HepG2 (cell line): ENCODE results near the gene RBM8A. TPM values are rescaled to one million over a fixed set of nuclear protein-coding genes. Genes with fewer than 3 reads are reported as not detected.

Source experiments
- ATF7-NPFF ChIP-seq: sonication (generic); formaldehyde crosslinking; IDR thresholded peaks from 2 replicates; pipeline ENCODE4 v1.8.1; 2023; ENCODE audit warnings: mild to moderate bottlenecking, low read depth, missing genetic modification reagents, moderate library complexity
- CBFB ChIP-seq: sonication (generic); formaldehyde crosslinking; IDR thresholded peaks from 2 replicates; pipeline ENCODE4 v1.4.0; 2020; ENCODE audit warnings: missing genetic modification reagents
- ELF4 ChIP-seq: sonication (generic); formaldehyde crosslinking; IDR thresholded peaks from 2 replicates; pipeline ENCODE4 v1.5.0; 2020; ENCODE audit warnings: missing genetic modification reagents, mild to moderate bottlenecking, moderate library complexity, borderline replicate concordance
- FOSL2 ChIP-seq: sonication (generic); formaldehyde crosslinking; IDR thresholded peaks from 2 replicates; pipeline ENCODE4 v1.4.0; 2020; ENCODE audit warnings: missing genetic modification reagents
- FOXA1 ChIP-seq, 2 experiments: fragments of 450-650 bp in 1 of 2; sonication (generic) in 1 of 2; formaldehyde crosslinking in 1 of 2; IDR thresholded peaks; 2 replicates each; pipeline versions ENCODE4 v1.4.0 to v1.6.1; 2016 to 2020; ENCODE audit warnings: missing genetic modification reagents in 1 of 2
- GABPB1 ChIP-seq: IDR thresholded peaks from 2 replicates; pipeline ENCODE4 v1.6.1; 2016; ENCODE audit warnings: mild to moderate bottlenecking, missing genetic modification reagents, moderate library complexity, missing compliant biosample characterization
- GATAD2A ChIP-seq: IDR thresholded peaks from 2 replicates; pipeline ENCODE4 v1.6.1; 2016
- GFI1 ChIP-seq: sonication (generic); formaldehyde crosslinking; IDR thresholded peaks from 2 replicates; pipeline ENCODE4 v1.5.0; 2020; ENCODE audit warnings: missing genetic modification reagents, mild to moderate bottlenecking, borderline replicate concordance
- GLI4 ChIP-seq: sonication (generic); formaldehyde crosslinking; IDR thresholded peaks from 2 replicates; pipeline ENCODE4 v1.5.1; 2020; ENCODE audit warnings: missing genetic modification reagents, mild to moderate bottlenecking, moderate library complexity, borderline replicate concordance
- HNRNPLL ChIP-seq: fragments of 200-400 bp; formaldehyde crosslinking; IDR thresholded peaks from 2 replicates; pipeline ENCODE4 v1.6.1; 2017; ENCODE audit warnings: mild to moderate bottlenecking, low read depth, low read length; ENCODE audit not compliant: poor library complexity, severe bottlenecking
- KAT8 ChIP-seq: IDR thresholded peaks from 2 replicates; pipeline ENCODE4 v1.6.1; 2016; ENCODE audit warnings: missing genetic modification reagents, missing compliant biosample characterization
- KLF6 ChIP-seq: IDR thresholded peaks from 2 replicates; pipeline ENCODE4 v1.8.0; 2016; ENCODE audit warnings: missing biosample characterization, missing genetic modification reagents
- POLR2AphosphoS5 ChIP-seq: IDR thresholded peaks from 2 replicates; pipeline ENCODE4 v1.6.1; 2012; ENCODE audit warnings: low read depth, low read length
- SALL1 ChIP-seq: sonication (generic); formaldehyde crosslinking; IDR thresholded peaks from 2 replicates; pipeline ENCODE4 v1.8.0; 2022; ENCODE audit warnings: mild to moderate bottlenecking, missing genetic modification reagents
- SRSF9 ChIP-seq: fragments of 200-400 bp; formaldehyde crosslinking; IDR thresholded peaks from 2 replicates; pipeline ENCODE4 v1.6.1; 2018; ENCODE audit warnings: borderline replicate concordance, mild to moderate bottlenecking, low read depth, low read length; ENCODE audit not compliant: insufficient read depth, poor library complexity, severe bottlenecking
- SUZ12 ChIP-seq: fragments of 150-350 bp; IDR thresholded peaks from 2 replicates; pipeline ENCODE4 v1.6.1; 2014; ENCODE audit warnings: low read depth, low read length
- TRIM24 ChIP-seq: sonication (generic); formaldehyde crosslinking; IDR thresholded peaks from 2 replicates; pipeline ENCODE4 v1.8.0; 2022; ENCODE audit warnings: mild to moderate bottlenecking, missing genetic modification reagents
- ZNF512 ChIP-seq: sonication (generic); formaldehyde crosslinking; IDR thresholded peaks from 2 replicates; pipeline ENCODE4 v1.4.0; 2020; ENCODE audit warnings: mild to moderate bottlenecking, missing genetic modification reagents
- ZNF572 ChIP-seq: sonication (generic); formaldehyde crosslinking; IDR thresholded peaks from 2 replicates; pipeline ENCODE4 v1.5.1; 2020; ENCODE audit warnings: mild to moderate bottlenecking, missing genetic modification reagents
- ZNF598 ChIP-seq: sonication (generic); formaldehyde crosslinking; IDR thresholded peaks from 2 replicates; pipeline ENCODE4 v1.5.1; 2020; ENCODE audit warnings: mild to moderate bottlenecking, missing genetic modification reagents, borderline replicate concordance
- ZNF670 ChIP-seq: sonication (generic); formaldehyde crosslinking; IDR thresholded peaks from 2 replicates; pipeline ENCODE4 v1.8.0; 2022; ENCODE audit warnings: mild to moderate bottlenecking, missing genetic modification reagents, borderline replicate concordance
- ZZZ3 ChIP-seq: sonication (generic); formaldehyde crosslinking; IDR thresholded peaks from 2 replicates; pipeline ENCODE4 v1.4.0; 2020; ENCODE audit warnings: missing genetic modification reagents, mild to moderate bottlenecking, borderline replicate concordance
- polyA plus RNA-seq, 8 experiments: library from polyadenylated mRNA; depleted of rRNA in 3 of 8; stranded (reverse) in 7 of 8; unstranded in 1 of 8; fragments of >200 nt; fragmentation: Illumina TruSeq in 4 of 8; extraction: Trizol in 4 of 8; gene quantifications; 2 replicates each; pipeline versions ENCODE4 v1.2.1 to v1.2.3, GENCODE V29; 2011 to 2016; ENCODE audit warnings: low read depth in 4 of 8, missing spikeins in 1 of 8, mixed read lengths in 1 of 8; ENCODE audit not compliant: insufficient read depth in 1 of 8
- total RNA-seq, 5 experiments: library from RNA; depleted of rRNA; stranded (reverse); fragments of >200 nt; fragmentation: Illumina TruSeq; extraction: Trizol; gene quantifications; 2 replicates each; pipeline ENCODE4 v1.2.3, GENCODE V29; 2016; ENCODE audit warnings: low read depth in 1 of 5
- TF ChIP-seq, protein P1 (sequence below): IDR thresholded peaks from 2 replicates; pipeline ENCODE4 v1.6.1; 2016; ENCODE audit warnings: missing compliant biosample characterization, missing genetic modification reagents, borderline replicate concordance
- TF ChIP-seq, protein P2 (sequence below): IDR thresholded peaks from 2 replicates; pipeline ENCODE4 v1.6.1; 2012; ENCODE audit warnings: inconsistent platforms
- TF ChIP-seq, protein P3 (sequence below): sonication (generic); formaldehyde crosslinking; IDR thresholded peaks from 2 replicates; pipeline ENCODE4 v1.9.0; 2022; ENCODE audit warnings: missing genetic modification reagents, mild to moderate bottlenecking, borderline replicate concordance

Gene RBM8A
- total and polyA plus RNA-seq, 2 of the 13 experiments (the other 11 are each of a cell fraction or from before 2014, with no cell fraction given), result 106 to 162 TPM

DNA sequence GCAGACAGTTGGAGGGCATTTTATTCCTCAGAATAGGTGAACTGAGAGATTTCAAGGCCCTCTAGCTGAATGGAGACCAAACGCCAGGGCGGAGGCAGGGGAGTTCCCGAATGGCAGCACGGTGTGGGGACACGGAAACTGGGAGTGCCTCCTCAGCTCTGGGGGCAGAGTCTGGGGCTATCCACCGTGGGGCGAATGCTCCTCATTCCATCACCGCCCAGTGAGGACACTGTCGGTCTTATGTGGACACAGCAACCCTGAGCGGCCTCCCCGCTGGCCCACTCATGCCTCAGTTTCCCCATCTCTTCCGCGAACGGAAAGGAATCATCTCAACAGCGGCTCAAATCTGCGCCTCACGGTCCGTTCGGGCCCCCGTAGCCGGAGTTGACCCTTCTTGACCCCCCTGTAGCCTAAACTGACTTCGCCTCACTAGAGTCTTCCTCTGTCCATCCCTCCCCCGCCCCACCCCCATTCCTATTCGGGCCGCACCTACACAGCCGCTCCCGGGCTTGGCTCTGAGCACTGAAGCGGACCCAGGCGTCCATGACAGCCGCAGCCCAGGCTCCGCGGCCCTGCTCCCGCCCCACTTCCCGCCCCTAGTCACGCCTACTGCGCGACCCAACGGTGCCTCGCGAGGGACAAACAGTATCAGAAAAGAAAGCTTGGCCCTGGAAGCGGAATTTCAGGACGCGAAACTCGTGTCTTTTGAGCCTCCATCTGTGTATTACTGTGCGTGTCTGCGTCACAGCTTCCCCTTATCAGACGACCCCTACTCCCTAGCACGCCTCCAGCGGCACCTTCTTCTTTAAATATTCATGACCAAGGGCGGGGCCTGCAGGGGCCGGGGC lies 8.9 kb downstream of the RBM8A start, which contains the start of gene PEX11B (continued):
- TF ChIP-seq ZNF512, result no peak
- TF ChIP-seq POLR2AphosphoS5, result 0 out of 2 replicates have a peak, but pooled peaks have one; percentile 30
- TF ChIP-seq FOSL2 (CRISPR knock-in tag), result peak; percentile 23; the same call in 1 of the 2 replicates
- TF ChIP-seq TRIM24 (CRISPR knock-in tag), result no peak
- peak; percentile 54; the same call in 1 of the 2 replicates for TF ChIP-seq ZNF670 (CRISPR knock-in tag)
- peak; percentile 70; the same call in 1 of the 2 replicates for TF ChIP-seq GFI1
- TF ChIP-seq, protein P1, sequence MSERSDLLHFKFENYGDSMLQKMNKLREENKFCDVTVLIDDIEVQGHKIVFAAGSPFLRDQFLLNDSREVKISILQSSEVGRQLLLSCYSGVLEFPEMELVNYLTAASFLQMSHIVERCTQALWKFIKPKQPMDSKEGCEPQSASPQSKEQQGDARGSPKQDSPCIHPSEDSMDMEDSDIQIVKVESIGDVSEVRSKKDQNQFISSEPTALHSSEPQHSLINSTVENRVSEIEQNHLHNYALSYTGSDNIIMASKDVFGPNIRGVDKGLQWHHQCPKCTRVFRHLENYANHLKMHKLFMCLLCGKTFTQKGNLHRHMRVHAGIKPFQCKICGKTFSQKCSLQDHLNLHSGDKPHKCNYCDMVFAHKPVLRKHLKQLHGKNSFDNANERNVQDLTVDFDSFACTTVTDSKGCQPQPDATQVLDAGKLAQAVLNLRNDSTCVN (CRISPR knock-in tag), result no peak
- TF ChIP-seq GLI4 (CRISPR knock-in tag), result peak; percentile 82; the same call in 1 of the 2 replicates
- 0 out of 2 replicates have a peak, but pooled peaks have one; percentile 29 for TF ChIP-seq CBFB (CRISPR knock-in tag)
- TF ChIP-seq SUZ12, result no peak
- peak; percentile 39; the same call in 1 of the 2 replicates for TF ChIP-seq ZNF598
- TF ChIP-seq KAT8 (CRISPR knock-in tag), result peak; percentile 65; the same call in 1 of the 2 replicates
- peak; percentile 73 for TF ChIP-seq HNRNPLL
- TF ChIP-seq KLF6 (CRISPR knock-in tag), result no peak
- no peak for TF ChIP-seq ELF4 (CRISPR knock-in tag)
- TF ChIP-seq SALL1 (CRISPR knock-in tag), result peak; percentile 55
- TF ChIP-seq ATF7-NPFF, result peak; percentile 66; the same call in 1 of the 2 replicates
- no peak for TF ChIP-seq SRSF9
- peak; percentile 37; the same call in 1 of the 2 replicates for TF ChIP-seq GATAD2A
- TF ChIP-seq ZNF572, result no peak
- peak; percentile 12; the same call in 1 of the 2 replicates for TF ChIP-seq ZZZ3 (CRISPR knock-in tag)
- no peak for TF ChIP-seq FOXA1 (IDR thresholded peaks at IDR 0.05)
- no peak for TF ChIP-seq FOXA1 (CRISPR knock-in tag; IDR thresholded peaks at IDR 0.05)
- TF ChIP-seq, protein P2, sequence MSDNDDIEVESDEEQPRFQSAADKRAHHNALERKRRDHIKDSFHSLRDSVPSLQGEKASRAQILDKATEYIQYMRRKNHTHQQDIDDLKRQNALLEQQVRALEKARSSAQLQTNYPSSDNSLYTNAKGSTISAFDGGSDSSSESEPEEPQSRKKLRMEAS, result peak; percentile 66; the same call in 1 of the 2 replicates
- TF ChIP-seq, protein P3, sequence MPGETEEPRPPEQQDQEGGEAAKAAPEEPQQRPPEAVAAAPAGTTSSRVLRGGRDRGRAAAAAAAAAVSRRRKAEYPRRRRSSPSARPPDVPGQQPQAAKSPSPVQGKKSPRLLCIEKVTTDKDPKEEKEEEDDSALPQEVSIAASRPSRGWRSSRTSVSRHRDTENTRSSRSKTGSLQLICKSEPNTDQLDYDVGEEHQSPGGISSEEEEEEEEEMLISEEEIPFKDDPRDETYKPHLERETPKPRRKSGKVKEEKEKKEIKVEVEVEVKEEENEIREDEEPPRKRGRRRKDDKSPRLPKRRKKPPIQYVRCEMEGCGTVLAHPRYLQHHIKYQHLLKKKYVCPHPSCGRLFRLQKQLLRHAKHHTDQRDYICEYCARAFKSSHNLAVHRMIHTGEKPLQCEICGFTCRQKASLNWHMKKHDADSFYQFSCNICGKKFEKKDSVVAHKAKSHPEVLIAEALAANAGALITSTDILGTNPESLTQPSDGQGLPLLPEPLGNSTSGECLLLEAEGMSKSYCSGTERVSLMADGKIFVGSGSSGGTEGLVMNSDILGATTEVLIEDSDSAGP (CRISPR knock-in tag), result peak; percentile 99
- TF ChIP-seq GABPB1, result peak; percentile 73; the same call in 1 of the 2 replicates
